Epithelial cell of esophagus (primary cell): ENCODE results near the gene HRCT1.
"Not testable (repeated sequence)": the region's sequence is repeated elsewhere in the genome, so short reads cannot be mapped to it uniquely, and the experiment has no call there.

Experiments used
- DNase-seq: peaks from one replicate; pipeline ENCODE4 v3.0.0; 2010; ENCODE audit warnings: low read depth
- H3K4me3 ChIP-seq: 2 replicates; pipeline ENCODE4 v1.5.1; 2011; ENCODE audit warnings: mild to moderate bottlenecking, low read length, control low read depth
- CTCF ChIP-seq: IDR thresholded peaks from 2 replicates; pipeline ENCODE4 v1.5.1; 2011; ENCODE audit warnings: low read depth, mild to moderate bottlenecking, low read length, control low read depth, inconsistent platforms; ENCODE audit not compliant: insufficient read depth; ENCODE audit errors: missing control alignments

HRCT1 gene

DNA sequence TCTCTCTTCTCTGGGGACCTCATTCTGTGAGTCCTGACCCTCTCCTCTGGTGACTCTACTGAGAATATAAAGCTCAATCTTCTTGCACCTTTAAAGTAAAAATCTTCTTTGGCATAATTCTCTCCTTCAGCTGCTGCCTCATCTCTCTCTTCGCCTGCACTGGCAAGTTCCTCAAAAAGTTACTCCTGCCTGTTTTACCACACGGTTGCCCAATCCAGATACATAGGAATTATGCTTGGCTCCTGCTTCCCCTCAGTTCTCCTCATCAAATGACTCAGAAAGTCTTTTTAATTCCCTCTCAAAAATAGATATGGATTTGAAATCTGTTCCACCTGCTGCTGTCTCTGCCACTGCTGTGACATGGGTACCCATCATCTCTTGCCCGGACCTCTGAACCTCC lies 14.4 kb upstream of the HRCT1 start:
- peak; percentile 40 for DNase-seq
- no peak for TF ChIP-seq CTCF
- no peak overlapping the region for H3K4me3 ChIP-seq

- no peak overlapping the region for H3K4me3 ChIP-seq
- TF ChIP-seq CTCF, result no peak
- no peak for DNase-seq
These were observed 14.0 kb upstream of the HRCT1 start for GRCh38 chr9:35892051-35892450.

- no peak for DNase-seq
- TF ChIP-seq CTCF, result no peak
- H3K4me3 ChIP-seq, result no peak overlapping the region
These were observed 9.4 kb upstream of the HRCT1 start for GRCh38 chr9:35896570-35896969.

- not testable (repeated sequence) for DNase-seq, H3K4me3 ChIP-seq
These were observed 8.5 kb upstream of the HRCT1 start for GRCh38 chr9:35897376-35898099.

DNA sequence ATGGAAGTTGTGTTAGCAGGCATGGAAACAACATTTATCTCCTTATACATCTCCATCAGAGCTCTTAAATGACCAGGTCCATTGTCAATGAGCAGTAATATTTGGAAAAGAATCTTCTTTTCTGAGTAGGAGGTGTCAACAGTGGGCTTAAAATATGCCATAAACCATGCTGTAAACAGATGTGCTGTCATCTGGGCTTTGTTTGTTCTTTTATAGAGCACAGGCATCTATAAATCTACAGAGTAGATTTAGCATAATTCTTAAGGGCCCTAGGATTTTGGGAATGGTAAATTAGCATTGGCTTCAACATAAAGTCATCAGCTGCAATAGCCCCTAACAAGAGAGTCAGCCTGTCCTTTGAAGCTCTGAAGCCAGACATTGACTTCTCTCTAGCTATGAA lies 7.7 kb upstream of the HRCT1 start:
- H3K4me3 ChIP-seq, result no peak overlapping the region
- TF ChIP-seq CTCF, result no peak
- no peak for DNase-seq

GRCh38 chr9:35899021-35899420 lies 7.0 kb upstream of the HRCT1 start:
- TF ChIP-seq CTCF, result no peak
- H3K4me3 ChIP-seq, result no peak overlapping the region
- no peak for DNase-seq

DNA sequence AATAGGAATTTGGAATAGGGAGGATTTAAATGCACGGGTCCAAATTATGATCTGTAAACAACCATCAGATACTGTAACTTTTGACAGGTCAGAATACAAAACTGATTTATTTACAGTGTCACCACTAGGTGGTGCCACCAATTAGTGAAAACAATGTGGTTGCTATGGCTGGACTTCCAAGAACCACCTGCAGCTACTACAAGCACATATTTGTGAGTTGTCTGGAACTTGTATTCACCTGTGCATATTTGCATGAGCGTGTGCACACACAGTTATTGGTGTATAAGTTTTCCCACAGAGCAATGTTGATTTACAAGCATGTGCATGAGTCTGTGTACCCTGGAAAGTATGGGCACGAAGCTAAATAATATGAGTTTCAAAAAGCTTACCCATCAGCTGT lies 3.0 kb upstream of the HRCT1 start:
- no peak overlapping the region for H3K4me3 ChIP-seq
- peak; percentile 83 for DNase-seq
- TF ChIP-seq CTCF, result peak; percentile 62
